Measurements from ENCODE around the gene LILRB4.
"Not testable (repeated sequence)": the region's sequence is repeated elsewhere in the genome, so short reads cannot be mapped to it uniquely, and the experiment has no call there.

Gene LILRB4

DNA sequence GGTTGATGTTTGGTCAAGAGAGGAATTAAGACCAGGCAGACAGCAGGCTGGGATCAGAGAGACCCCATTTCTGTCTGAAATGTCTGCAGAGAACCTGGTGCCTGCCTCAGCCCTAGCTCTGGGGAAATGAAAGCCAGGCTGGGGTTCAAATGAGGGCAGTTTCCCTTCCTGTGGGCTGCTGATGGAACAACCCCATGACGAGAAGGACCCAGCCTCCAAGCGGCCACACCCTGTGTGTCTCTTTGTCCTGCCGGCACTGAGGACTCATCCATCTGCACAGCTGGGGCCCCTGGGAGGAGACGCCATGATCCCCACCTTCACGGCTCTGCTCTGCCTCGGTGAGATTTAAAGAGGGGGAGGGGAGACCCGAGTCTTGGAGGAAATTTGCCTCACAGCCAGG, at the start of gene LILRB4:
LILRB4 (plus strand) TSS at position 256 of the 400 bp plus-strand sequence; CDS start at position 305, 49 bp downstream.
- peak; percentile 16 to 68 for DNase-seq

- DNase-seq: no peak
Measured at GRCh38 chr19:54614726-54615125, 48.1 kb upstream of the LILRB4 start.

GRCh38 chr19:54616057-54616456, 46.7 kb upstream of the LILRB4 start:
- no peak for DNase-seq

- DNase-seq: no peak
Measured at GRCh38 chr19:54616821-54617560, 45.8 kb upstream of the LILRB4 start.

GRCh38 chr19:54620464-54620863, 42.3 kb upstream of the LILRB4 start:
- DNase-seq: no peak

- no peak for DNase-seq
Measured at GRCh38 chr19:54622431-54622830, 40.4 kb upstream of the LILRB4 start.

- DNase-seq: not testable (repeated sequence)
Measured at GRCh38 chr19:54624234-54624633, 38.6 kb upstream of the LILRB4 start.

DNA sequence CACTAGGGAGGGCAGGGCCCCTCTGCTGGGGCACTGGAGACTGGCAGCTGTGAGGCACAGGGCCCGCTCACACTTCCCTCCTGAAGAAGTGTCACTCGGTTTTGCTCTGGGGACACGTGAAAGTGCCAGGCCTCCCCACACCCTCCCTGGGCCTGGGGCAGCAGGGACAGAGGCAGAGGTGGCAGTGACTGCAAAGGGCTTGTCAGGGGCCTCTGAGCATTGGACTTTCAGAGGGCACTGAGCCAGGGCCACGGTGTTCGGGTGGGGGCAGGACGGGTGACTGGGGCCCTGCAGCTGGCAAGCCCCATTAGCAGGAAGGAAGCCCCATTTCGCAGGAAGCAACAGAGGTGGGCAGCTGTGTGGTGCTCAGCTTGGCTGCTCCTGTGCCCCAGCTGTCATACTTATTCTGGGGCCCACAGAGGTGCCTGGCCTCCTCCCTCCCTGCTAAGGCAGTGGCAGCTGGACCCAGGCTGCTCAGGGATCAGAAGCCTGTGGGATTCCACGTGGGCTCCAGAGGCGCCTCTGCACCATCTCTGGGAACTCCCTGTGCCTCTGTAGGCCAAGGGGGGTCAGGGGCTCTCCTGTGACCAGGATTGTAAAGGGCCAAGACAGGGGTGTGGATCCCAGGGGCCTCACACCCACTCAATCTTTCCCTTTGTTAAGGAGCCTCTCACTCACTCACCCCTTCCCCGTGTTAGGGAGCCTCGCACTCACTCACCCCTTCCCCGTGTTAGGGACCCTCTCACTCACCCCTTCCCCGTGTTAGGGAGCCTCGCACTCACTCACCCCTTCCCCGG, 37.7 kb upstream of the LILRB4 start:
- DNase-seq: peak in 1 of 2 donors; percentile 35

DNA sequence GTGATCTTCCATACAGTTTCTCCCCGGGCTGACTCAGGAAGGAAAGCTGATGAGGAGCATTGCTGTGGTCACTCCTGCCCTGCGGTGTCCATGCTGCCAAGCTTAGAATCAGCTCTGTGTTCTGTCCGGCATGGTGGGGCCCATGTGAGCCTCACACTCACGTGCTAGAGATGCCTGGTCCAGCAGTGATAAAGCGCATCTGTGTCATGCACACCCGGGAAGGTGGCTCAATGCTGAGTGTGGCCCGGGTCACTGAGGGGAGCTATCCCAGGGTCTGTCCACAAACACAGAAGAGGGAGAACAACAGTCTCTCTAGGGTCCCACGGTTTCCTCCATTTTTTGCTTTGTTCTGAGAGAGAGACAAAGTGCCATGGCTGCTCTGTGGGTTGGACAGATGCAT, 36.0 kb upstream of the LILRB4 start:
- no peak for DNase-seq

DNA sequence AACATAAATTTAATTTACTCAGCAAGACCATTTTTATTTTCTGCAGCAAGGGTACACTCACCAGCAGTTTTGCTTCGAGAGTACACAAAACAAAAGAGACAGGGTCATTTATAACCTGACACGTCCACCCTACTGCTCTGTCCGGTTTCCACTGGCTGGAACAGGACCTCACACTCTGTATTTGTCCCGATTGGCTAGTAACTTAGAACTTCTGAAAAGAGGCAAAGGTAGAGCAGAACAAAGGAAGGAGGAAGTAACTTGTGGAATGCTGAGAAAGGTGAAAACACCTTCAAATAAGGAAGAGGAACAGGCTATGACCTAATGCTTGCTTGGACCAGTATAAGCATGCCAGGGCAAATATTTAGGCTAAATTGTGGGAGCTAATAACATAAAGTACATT, 34.9 kb upstream of the LILRB4 start:
- not testable (repeated sequence) for DNase-seq

- not testable (repeated sequence) for DNase-seq
Measured at GRCh38 chr19:54630262-54630661, 32.5 kb upstream of the LILRB4 start, which contains the start of gene LILRB1. TSS of gene LILRB1 (plus strand) at chr19:54630484. CDS start at chr19:54631074, 590 bp downstream.

DNA sequence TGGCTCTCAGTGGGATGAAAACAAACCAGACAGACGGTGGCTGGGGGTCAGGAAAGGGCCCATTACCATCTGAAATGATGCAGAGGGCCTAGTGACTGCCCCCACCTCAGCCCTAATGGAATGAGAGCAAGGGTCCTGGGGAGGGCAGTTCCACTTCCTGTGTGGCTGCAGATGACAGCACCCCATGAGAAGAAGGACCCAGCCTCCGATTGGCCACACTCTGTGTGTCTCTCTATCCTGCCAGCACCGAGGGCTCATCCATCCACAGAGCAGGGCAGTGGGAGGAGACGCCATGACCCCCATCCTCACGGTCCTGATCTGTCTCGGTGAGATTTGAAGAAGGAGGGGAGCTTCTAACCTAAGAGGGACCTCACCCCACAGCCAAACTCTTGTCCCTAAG, 32.0 kb upstream of the LILRB4 start:
- DNase-seq: no peak

GRCh38 chr19:54631489-54632337, 31.1 kb upstream of the LILRB4 start:
- not testable (repeated sequence) for DNase-seq

DNA sequence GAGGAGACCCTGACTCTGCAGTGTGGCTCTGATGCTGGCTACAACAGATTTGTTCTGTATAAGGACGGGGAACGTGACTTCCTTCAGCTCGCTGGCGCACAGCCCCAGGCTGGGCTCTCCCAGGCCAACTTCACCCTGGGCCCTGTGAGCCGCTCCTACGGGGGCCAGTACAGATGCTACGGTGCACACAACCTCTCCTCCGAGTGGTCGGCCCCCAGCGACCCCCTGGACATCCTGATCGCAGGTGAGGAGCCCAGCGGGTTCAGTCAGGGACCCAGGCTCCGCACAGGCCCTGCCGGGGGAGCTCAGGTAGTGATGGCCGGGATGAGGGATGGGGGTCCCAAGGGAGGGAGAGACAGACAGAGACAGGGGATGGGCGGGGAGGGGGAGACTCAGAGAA, 30.3 kb upstream of the LILRB4 start:
- not testable (repeated sequence) for DNase-seq

- DNase-seq: no peak
Measured at GRCh38 chr19:54633401-54633800, 29.4 kb upstream of the LILRB4 start.

DNA sequence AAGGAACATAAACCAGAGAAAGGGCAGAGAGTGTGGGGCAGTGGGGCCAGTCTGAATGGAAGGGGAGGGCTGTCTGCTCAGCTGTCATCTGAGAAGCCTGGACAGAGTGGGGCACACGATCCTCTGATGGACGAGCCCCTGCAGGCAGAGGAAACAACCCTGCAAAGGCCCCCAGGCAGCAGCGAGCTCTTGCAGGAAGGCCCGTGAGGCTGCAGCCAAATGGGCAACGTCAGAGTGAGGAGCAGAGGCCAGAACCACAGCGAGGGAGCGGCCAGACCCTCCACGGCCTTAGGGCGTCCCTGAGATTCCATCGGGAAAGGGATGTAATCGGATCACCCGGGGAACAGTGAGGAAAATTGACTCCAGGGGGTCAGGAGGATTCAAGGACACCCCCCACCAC, 26.7 kb upstream of the LILRB4 start:
- not testable (repeated sequence) for DNase-seq

DNA sequence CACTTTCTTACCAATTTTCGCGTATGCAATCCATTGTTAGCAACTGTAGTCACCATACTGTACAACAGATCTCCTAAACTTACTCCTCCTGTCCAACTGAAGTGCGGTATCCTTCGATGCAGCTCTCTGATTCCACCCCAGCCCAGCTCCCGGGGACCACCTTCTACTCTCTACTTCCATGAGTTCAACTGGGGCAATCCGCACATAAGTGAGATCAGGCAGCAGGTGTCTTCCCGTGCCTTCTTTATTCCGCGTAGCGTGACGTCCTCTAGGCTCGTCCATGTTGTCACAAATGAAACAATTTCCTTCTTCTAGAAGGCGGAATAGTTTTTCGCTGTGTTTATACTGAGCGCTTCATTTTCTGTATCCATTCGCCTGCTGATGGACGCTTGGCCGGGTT, 24.1 kb upstream of the LILRB4 start:
- no peak for DNase-seq

- DNase-seq: peak in 1 of 2 donors; percentile 36
Measured at GRCh38 chr19:54642953-54643352, 19.8 kb upstream of the LILRB4 start.

DNA sequence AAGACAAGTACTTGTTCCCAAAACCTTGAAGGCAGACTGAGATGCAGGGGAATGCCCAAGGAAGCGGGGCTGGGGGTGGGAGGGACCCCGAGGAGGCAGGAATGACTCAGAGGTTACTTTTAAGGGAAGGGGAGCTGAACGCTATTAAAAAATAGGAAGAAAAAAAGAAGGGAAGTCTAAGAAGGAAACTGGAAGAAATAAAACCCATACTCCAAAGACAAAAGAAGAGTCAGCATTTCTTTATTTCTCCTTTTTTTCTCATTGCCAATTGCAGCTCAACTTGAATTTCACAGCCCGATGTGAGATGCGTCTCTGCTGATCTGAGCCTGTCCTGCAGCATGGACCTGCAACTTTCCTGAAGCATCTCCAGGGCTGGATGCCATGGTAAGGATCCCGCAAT, 19.2 kb upstream of the LILRB4 start:
- peak in 1 of 2 donors; percentile 21 for DNase-seq

DNA sequence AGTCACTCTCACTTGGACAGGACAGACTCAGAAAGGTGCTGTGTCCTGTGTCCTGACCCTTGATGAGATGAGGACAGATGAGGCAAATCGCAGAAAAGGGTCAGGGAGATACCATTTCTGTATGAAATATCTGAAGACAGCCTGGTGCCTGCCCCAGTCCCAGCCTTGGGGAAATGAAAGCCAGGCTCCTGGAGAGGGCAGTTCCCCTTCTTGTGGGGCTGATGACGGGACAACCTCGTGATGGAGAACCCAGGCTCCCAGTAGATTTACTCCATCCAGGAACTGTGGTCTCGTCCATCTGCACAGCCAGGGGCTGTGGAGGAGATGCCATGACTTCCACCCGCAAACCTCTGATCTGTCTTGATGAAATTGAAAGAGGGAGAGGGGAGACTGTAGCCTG, 18.7 kb upstream of the LILRB4 start:
- peak; percentile 14 to 64 for DNase-seq

- DNase-seq: no peak
Measured at GRCh38 chr19:54646331-54646841, 16.4 kb upstream of the LILRB4 start.

DNA sequence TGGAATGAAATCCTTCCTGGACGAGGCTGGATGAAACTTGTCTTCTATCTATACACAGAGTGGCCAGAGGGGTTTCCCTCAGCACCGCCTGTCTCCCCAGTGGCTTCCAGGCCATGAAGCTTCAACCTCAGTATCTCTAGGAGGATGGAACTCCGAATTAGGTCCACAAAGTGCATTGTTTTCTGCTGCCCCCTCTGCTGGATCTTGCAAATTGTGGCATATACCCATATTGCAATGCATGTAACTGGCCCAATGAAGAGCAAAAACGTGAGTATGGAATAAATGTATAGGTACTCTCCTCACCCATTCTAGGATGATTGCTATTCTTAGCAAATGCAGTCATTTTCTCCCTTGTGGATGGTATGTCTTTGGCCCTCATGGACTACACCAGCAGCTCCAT, 14.7 kb upstream of the LILRB4 start:
- DNase-seq: no peak

All from CD4-positive, alpha-beta T cell treated with Interferon alpha-2 for 1 hour (primary cell).